GM12878 (cell line): ENCODE data around the gene RIMBP2.

Source experiments
- ATF2 ChIP-seq: IDR thresholded peaks from 2 replicates; pipeline ENCODE4 v1.6.1; 2012; ENCODE audit warnings: low read length, inconsistent platforms
- BHLHE40 ChIP-seq, 2 experiments: fragments of 450-650 bp in 1 of 2; IDR thresholded peaks; 2 replicates each; pipeline ENCODE4 v1.6.1; 2011 to 2017; ENCODE audit warnings: low read depth in 2 of 2, borderline replicate concordance in 1 of 2, improper control_type of control experiment in 1 of 2, low read length in 1 of 2, mild to moderate bottlenecking in 1 of 2
- CBFB ChIP-seq: IDR thresholded peaks from 2 replicates; pipeline ENCODE4 v1.6.1; 2016; ENCODE audit warnings: antibody characterized with exemption, low read depth
- ELK1 ChIP-seq: IDR thresholded peaks from 2 replicates; pipeline ENCODE4 v1.6.1; 2012; ENCODE audit warnings: low read depth, low read length, improper control_type of control experiment
- FOXM1 ChIP-seq: IDR thresholded peaks from 2 replicates; pipeline ENCODE4 v1.6.1; 2012; ENCODE audit warnings: low read depth, mild to moderate bottlenecking, inconsistent platforms, low read length, moderate library complexity
- RAD21 ChIP-seq: IDR thresholded peaks from 2 replicates; pipeline ENCODE4 v1.6.1; 2011; ENCODE audit warnings: mild to moderate bottlenecking, low read depth, low read length, moderate library complexity; ENCODE audit not compliant: insufficient read depth
- SIN3A ChIP-seq: IDR thresholded peaks from 2 replicates; pipeline ENCODE4 v1.6.1; 2012; ENCODE audit warnings: low read depth, low read length, improper control_type of control experiment

GRCh38 chr12:130620281-130620680 lies 95.8 kb downstream of the RIMBP2 start:
- TF ChIP-seq FOXM1 (no peak), SIN3A (no peak), ELK1 (no peak), ATF2 (no peak), CBFB (no peak), BHLHE40 (IDR thresholded peaks at IDR 0.05; ENCODE audit: borderline replicate concordance in 1 of 2, low read depth in 2 of 2, low read length in 1 of 2) (no peak), RAD21 (no peak)
